Central memory CD8-positive, alpha-beta T cell (primary cell): ENCODE measurements around the gene STAB1.

Source experiments
- ATAC-seq: fragments of 150-1000 bp; cut with Tn5 transposase; replicated peaks from 2 replicates; pipeline ENCODE4 v1.10.0; 2022; ENCODE audit warnings: mild to moderate bottlenecking, moderate FRiP score, moderate number of reproducible peaks; ENCODE audit not compliant: poor library complexity, severe bottlenecking; ENCODE audit errors: extremely low read depth
- DNase-seq, 2 donors: peaks; one replicate each; pipeline ENCODE4 v3.0.0; 2021; ENCODE audit warnings: low spot score in 2 of 2
- H3K27ac Mint-ChIP-seq: one replicate; pipeline ENCODE4 v1.8.0; 2022; ENCODE audit warnings: low read depth, mild to moderate bottlenecking, moderate library complexity, mixed read lengths
- H3K27me3 Mint-ChIP-seq: one replicate; pipeline ENCODE4 v1.8.0; 2022; ENCODE audit warnings: mixed read lengths
- H3K36me3 Mint-ChIP-seq: one replicate; pipeline ENCODE4 v1.8.0; 2022; ENCODE audit warnings: mild to moderate bottlenecking, moderate library complexity, mixed read lengths; ENCODE audit not compliant: insufficient read depth
- H3K4me1 Mint-ChIP-seq: one replicate; pipeline ENCODE4 v1.8.0; 2022; ENCODE audit warnings: mixed read lengths
- H3K4me3 Mint-ChIP-seq: one replicate; pipeline ENCODE4 v1.8.0; 2022; ENCODE audit warnings: mild to moderate bottlenecking, moderate library complexity, mixed read lengths
- H3K9me3 Mint-ChIP-seq: one replicate; pipeline ENCODE4 v1.8.0; 2022; ENCODE audit warnings: mixed read lengths

STAB1 gene

DNA sequence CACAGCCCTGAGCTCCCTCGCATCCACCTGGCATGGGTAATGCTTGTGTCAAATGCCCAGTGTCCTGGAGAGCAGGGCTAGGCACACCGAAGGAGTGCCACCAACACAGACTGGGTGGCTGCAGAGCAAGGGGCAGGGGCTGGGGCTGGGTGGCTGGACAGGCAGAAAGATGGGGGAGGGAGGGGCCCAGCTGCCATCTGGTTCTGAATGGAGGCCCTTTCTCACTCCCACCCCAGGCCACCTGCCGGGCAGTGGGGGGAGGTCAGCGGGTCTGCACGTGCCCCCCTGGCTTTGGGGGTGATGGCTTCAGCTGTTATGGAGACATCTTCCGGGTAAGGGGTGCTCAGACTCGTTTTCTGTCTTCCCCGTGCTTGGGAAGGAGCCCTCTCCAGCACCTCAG lies 17.0 kb downstream of the STAB1 start:
- no peak for ATAC-seq
- Mint-ChIP-seq H3K27ac (no peak overlapping the region), H3K4me3 (no peak overlapping the region), H3K9me3 (no peaks in the 10 kb centered on the region), H3K36me3 (no peaks in the 10 kb centered on the region), H3K27me3 (no peaks in the 10 kb centered on the region), H3K4me1 (no peaks in the 10 kb centered on the region)
- no peak for DNase-seq

DNA sequence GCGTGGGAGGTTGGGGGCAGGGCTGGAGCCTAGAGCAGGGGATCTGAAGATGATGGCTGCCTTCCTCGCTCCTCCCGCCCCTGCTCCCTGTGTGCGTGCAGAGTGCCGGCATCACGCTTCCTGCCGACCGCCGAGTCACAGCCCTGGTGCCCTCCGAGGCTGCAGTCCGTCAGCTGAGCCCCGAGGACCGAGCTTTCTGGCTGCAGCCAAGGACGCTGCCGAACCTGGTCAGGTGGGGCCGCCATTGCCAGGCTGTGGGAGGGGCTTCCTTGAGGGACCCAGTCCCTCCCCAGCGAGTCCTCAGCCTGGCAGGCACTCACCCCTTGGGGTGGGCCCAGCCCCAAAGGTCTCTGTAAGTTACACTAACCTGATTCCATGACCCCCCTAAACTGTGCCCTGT lies 17.6 kb downstream of the STAB1 start:
- Mint-ChIP-seq H3K4me3 (no peak overlapping the region), H3K9me3 (no peaks in the 10 kb centered on the region), H3K4me1 (no peaks in the 10 kb centered on the region), H3K27me3 (no peaks in the 10 kb centered on the region), H3K36me3 (no peaks in the 10 kb centered on the region), H3K27ac (no peak overlapping the region)
- DNase-seq (no peak), ATAC-seq (no peak)

DNA sequence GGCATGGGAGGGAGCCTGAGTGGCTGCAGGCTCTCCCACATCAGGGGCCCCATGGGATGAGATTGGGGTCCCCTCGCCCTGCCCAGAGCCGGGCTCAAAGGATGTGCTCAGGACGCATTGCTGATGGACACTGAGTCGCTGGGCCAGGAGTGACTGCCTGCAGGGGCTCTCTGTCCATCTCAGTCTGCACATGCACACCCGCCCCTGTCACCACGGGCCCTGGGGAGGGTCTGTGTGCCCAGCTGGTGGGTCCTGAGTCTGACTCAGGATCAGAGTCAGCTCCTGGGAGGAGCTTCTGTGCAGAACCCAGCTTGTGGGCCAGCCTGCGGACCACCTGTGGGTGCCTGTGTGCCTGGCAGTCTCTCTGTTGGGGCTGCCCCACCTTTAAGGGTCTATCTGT lies 18.1 kb downstream of the STAB1 start:
- H3K27ac Mint-ChIP-seq = no peak overlapping the region
- H3K4me1 Mint-ChIP-seq = no peaks in the 10 kb centered on the region
- no peak for ATAC-seq
- no peak for DNase-seq
- no peaks in the 10 kb centered on the region for H3K36me3 Mint-ChIP-seq
- no peak overlapping the region for H3K4me3 Mint-ChIP-seq
- no peaks in the 10 kb centered on the region for H3K9me3 Mint-ChIP-seq
- H3K27me3 Mint-ChIP-seq = no peaks in the 10 kb centered on the region

DNA sequence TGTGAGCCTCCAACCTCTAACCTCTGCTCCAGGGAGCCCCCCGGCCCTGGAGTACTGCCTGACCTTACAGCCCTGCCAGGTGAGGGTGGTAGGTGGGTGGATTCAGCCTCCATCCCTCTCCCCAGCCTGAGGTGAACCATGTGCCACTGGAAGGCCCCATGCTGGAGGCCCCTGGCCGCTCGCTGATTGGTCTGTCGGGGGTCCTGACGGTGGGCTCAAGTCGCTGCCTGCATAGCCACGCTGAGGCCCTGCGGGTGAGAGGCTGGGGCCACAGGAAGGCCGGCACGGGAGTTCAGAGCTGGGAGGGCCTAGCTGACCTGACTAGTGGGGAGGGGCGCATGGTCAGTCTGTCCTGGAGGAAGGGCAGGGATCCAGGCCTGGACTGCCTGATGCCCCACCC lies 19.4 kb downstream of the STAB1 start:
- DNase-seq (no peak), ATAC-seq (no peak)
- Mint-ChIP-seq H3K4me3 (no peak overlapping the region), H3K27ac (no peak overlapping the region), H3K27me3 (no peaks in the 10 kb centered on the region), H3K36me3 (no peaks in the 10 kb centered on the region), H3K4me1 (no peaks in the 10 kb centered on the region), H3K9me3 (no peaks in the 10 kb centered on the region)

DNA sequence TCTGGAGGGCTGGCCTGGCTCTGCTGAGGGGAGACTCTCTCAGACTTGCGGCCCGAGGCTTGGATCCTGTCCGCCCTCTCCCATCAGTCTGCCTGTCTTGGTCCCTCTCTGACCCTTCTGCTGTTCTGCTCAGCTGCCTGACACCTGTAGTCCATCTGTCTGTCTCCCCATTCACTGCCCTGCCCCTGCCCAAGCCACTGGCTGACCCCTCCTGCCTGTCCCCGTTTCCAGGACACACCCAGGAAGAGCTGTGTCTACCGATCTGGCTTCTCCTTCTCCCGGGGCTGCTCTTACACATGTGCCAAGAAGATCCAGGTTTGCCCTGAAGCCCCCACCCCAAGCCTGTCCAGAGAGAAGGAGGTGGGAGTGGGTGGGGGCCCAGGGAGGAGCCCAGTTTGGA lies 20.1 kb downstream of the STAB1 start:
- no peaks in the 10 kb centered on the region for H3K4me1 Mint-ChIP-seq
- H3K36me3 Mint-ChIP-seq = no peaks in the 10 kb centered on the region
- H3K27ac Mint-ChIP-seq = no peak overlapping the region
- DNase-seq = no peak
- H3K27me3 Mint-ChIP-seq = no peaks in the 10 kb centered on the region
- H3K4me3 Mint-ChIP-seq = no peak overlapping the region
- ATAC-seq = no peak
- no peaks in the 10 kb centered on the region for H3K9me3 Mint-ChIP-seq

DNA sequence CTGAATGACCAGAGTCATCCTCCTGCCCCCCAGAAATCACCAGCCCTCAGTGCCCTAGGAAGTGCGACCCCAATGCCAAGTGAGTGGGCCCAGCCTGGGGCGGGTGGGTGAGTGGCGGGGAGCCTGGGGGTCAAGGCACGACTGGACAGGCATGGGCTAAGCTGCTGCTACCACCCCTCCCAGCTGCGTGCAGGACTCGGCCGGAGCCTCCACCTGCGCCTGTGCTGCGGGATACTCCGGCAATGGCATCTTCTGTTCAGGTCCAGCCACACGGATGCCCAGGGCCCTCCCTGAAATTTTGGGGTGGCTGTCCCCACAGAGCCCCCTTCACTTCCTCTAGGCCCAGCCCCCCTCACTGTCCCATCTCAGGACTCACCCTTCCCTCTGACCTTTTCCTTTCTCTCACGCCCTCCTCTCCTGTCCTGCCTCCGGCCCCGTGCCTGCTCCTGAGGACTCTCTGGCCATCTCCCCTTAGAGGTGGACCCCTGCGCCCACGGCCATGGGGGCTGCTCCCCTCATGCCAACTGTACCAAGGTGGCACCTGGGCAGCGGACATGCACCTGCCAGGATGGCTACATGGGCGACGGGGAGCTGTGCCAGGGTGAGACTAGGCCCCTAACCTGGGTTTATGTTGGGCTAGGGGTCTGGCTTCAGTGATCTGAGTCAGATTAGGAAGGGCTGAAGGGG lies 21.5 kb downstream of the STAB1 start:
- Mint-ChIP-seq H3K4me1 (no peaks in the 10 kb centered on the region), H3K27me3 (no peaks in the 10 kb centered on the region), H3K36me3 (peaks cover 2% of the 10 kb centered on the region), H3K27ac (no peak overlapping the region), H3K4me3 (no peak overlapping the region), H3K9me3 (no peaks in the 10 kb centered on the region)
- DNase-seq (no peak), ATAC-seq (no peak)

DNA sequence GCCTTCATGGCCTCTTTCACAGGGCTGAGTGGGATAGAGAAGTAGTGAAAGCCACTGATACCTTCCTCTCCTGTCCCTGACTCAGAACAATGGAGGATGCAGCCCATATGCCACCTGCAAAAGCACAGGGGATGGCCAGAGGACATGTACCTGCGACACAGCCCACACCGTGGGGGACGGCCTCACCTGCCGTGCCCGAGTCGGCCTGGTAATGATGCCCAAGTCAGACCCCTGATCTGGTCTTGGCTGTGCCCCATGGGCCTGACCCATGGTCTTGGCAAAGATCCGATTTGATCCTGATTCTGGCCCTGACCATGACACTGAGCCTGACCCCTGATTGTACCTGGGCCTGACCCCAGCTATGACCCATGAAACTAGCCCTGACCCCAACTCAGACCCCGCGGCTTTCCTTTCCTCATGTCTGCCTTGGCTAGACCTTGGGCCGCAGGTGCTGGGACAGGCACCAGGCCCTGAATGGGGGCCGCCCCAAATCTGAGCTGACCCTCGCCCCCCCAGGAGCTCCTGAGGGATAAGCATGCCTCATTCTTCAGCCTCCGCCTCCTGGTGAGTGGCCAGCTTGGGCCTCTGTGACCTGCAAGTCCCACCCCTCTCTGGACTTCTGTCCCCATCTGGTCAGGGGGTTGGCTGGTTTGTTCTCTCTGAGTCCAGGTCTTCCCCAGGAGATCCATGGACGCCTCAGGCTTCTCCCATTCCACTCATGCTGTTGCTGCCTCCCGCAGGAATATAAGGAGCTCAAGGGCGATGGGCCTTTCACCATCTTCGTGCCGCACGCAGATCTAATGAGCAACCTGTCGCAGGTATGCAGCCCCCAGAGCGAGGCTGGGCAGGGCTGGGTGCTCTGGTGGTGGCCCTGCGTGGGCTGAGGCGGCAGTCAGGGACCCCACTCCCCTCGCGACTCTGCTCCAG lies 22.9 kb downstream of the STAB1 start:
- H3K9me3 Mint-ChIP-seq = no peaks in the 10 kb centered on the region
- ATAC-seq (no peak), DNase-seq (no peak)
- H3K27me3 Mint-ChIP-seq = no peaks in the 10 kb centered on the region
- no peak overlapping the region for H3K27ac Mint-ChIP-seq
- peaks cover 2% of the 10 kb centered on the region for H3K36me3 Mint-ChIP-seq
- H3K4me3 Mint-ChIP-seq = no peak overlapping the region
- no peaks in the 10 kb centered on the region for H3K4me1 Mint-ChIP-seq

DNA sequence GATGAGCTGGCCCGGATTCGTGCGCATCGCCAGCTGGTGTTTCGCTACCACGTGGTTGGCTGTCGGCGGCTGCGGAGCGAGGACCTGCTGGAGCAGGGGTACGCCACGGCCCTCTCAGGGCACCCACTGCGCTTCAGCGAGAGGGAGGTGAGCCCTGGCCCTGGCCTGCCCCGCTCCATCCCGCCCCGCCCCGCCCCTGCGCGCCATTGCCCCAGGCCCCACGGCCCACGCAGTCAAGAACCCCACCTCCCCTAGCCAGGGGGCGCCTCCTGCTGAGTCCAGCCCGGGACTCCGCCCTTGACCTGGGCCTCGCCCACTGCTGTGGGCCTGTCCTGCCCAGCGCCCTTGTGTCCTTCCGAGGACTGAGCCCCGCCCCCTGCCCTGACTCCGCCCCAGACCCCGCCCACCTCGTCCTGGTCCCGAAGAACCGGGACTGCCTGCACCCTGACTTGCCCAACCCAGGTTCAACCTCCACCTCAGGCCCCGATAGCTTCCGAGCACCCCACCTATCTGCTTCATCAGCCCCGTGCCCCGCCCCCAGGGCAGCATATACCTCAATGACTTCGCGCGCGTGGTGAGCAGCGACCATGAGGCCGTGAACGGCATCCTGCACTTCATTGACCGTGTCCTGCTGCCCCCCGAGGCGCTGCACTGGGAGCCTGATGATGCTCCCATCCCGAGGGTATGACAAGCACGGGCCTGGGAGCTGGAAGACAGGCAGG lies 23.7 kb downstream of the STAB1 start:
- no peaks in the 10 kb centered on the region for H3K9me3 Mint-ChIP-seq
- H3K36me3 Mint-ChIP-seq = peaks cover 2% of the 10 kb centered on the region
- H3K4me1 Mint-ChIP-seq = no peaks in the 10 kb centered on the region
- DNase-seq (no peak), ATAC-seq (no peak)
- no peak overlapping the region for H3K27ac Mint-ChIP-seq
- H3K4me3 Mint-ChIP-seq = no peak overlapping the region
- H3K27me3 Mint-ChIP-seq = no peaks in the 10 kb centered on the region

DNA sequence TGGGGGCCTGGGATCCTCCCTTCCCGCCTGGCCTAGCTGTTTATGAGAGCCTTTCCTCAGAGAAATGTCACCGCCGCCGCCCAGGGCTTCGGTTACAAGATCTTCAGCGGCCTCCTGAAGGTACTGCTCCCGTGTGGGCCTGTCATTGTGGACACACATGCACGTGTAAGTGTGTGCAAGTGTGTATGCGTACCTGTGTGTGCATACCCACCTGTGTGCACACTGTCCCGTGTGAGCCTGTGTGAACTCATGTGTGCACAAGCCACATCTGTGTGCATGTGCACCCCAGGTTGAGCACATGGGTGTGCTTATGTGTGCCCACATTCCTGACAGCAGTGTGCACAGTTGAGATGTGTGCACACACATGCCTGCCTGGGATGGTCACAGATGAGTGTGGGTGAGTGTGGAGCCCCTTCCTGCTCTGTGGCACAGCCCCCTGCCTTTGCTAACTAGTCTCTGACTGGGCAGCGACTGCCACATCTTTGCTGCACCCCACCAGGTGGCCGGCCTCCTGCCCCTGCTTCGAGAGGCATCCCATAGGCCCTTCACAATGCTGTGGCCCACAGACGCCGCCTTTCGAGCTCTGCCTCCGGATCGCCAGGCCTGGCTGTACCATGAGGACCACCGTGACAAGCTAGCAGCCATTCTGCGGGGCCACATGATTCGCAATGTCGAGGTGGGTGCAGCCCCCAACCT lies 24.5 kb downstream of the STAB1 start:
- no peaks in the 10 kb centered on the region for H3K9me3 Mint-ChIP-seq
- ATAC-seq (no peak), DNase-seq (no peak)
- no peak overlapping the region for H3K27ac Mint-ChIP-seq
- H3K27me3 Mint-ChIP-seq = no peaks in the 10 kb centered on the region
- H3K4me1 Mint-ChIP-seq = no peaks in the 10 kb centered on the region
- H3K36me3 Mint-ChIP-seq = peaks cover 2% of the 10 kb centered on the region
- H3K4me3 Mint-ChIP-seq = no peak overlapping the region

DNA sequence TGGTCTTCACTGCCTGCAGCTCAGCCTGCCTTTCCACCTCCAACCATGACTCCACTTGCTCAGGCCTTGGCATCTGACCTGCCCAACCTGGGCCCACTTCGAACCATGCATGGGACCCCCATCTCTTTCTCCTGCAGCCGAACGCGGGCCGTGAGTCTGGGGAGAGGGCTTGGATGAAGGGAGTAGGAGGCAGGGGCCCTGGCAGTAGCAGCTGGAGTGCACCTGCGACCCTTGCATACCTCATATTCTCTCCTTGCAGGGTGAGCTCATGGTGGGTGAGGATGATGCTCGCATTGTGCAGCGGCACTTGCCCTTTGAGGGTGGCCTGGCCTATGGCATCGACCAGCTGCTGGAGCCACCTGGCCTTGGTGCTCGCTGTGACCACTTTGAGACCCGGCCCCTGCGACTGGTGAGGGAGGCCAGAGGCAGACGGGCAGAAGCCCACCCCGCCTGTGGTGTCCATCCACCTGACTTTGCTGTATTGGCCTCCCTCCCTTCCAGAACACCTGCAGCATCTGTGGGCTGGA lies 25.1 kb downstream of the STAB1 start:
- Mint-ChIP-seq H3K4me1 (no peaks in the 10 kb centered on the region), H3K27me3 (no peaks in the 10 kb centered on the region), H3K36me3 (peaks cover 2% of the 10 kb centered on the region), H3K9me3 (no peaks in the 10 kb centered on the region), H3K27ac (no peak overlapping the region), H3K4me3 (no peak overlapping the region)
- DNase-seq (no peak), ATAC-seq (no peak)

DNA sequence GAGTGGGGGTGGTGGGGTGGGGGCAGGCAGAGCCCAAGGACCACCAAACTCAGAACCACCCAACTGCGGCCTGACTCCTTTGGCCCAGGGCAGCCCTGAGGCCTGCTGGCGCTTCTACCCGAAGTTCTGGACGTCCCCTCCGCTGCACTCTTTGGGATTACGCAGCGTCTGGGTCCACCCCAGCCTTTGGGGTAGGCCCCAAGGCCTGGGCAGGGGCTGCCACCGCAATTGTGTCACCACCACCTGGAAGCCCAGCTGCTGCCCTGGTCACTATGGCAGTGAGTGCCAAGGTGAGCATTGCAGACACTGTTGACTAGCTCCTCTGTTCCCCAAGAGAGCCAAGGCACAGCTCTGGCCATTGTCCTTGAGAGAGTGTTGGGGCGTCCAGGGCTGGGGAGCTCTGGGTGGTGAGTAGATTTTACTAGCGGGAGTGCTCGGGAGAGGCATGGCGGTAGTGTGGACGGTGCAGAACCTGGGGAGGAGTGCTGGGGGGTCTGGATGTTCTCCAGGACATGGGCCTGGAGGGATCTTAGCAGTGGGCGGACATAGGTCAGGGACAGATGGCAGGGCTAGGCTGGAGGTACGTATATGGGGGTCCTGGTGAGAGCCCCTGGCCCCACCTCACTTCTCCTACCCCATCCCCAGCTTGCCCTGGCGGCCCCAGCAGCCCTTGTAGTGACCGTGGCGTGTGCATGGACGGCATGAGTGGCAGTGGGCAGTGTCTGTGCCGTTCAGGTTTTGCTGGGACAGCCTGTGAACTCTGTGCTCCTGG lies 25.8 kb downstream of the STAB1 start:
- no peak for DNase-seq
- ATAC-seq = no peak
- H3K27ac Mint-ChIP-seq = no peak overlapping the region
- no peaks in the 10 kb centered on the region for H3K9me3 Mint-ChIP-seq
- H3K4me3 Mint-ChIP-seq = no peak overlapping the region
- H3K36me3 Mint-ChIP-seq = peaks cover 2% of the 10 kb centered on the region
- H3K27me3 Mint-ChIP-seq = no peaks in the 10 kb centered on the region
- no peaks in the 10 kb centered on the region for H3K4me1 Mint-ChIP-seq

DNA sequence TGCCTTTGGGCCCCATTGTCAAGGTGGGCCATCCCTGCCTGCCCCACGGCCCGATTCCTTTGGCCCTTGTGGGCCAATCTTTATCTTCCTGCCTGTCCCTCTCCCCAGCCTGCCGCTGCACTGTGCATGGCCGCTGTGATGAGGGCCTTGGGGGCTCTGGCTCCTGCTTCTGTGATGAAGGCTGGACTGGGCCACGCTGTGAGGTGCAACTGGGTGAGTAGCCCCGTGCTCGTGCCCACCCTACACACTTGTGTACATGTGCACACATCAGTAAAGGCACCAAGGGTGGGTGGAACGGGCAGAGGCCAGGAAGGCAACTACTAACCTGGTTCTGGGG lies 26.3 kb downstream of the STAB1 start:
- Mint-ChIP-seq H3K36me3 (peaks cover 2% of the 10 kb centered on the region), H3K9me3 (no peaks in the 10 kb centered on the region), H3K27ac (no peak overlapping the region), H3K27me3 (no peaks in the 10 kb centered on the region), H3K4me1 (no peaks in the 10 kb centered on the region), H3K4me3 (no peak overlapping the region)
- ATAC-seq (no peak), DNase-seq (no peak)
